GM21619 (cell line): ENCODE results near the gene PNMA3.
"Not testable (repeated sequence)": the region's sequence is repeated elsewhere in the genome, so short reads cannot be mapped to it uniquely, and the experiment has no call there.

ENCODE experiments used
- ATAC-seq: cut with Tn5 transposase; IDR thresholded peaks from one replicate; pipeline ENCODE4 v1.9.1; 2021; ENCODE audit not compliant: unreplicated experiment

Gene PNMA3

GRCh38 chrX:153055871-153056749 lies at the start of gene PNMA3:
Gene PNMA3, plus strand, starts transcription at chrX:153056470. Its CDS starts 586 bp downstream, at chrX:153057056.
- ATAC-seq, result no peak

GRCh38 chrX:153017174-153017573 lies 39.1 kb upstream of the PNMA3 start:
- not testable (repeated sequence) for ATAC-seq

GRCh38 chrX:153019166-153019565 lies 37.1 kb upstream of the PNMA3 start:
- ATAC-seq, result no peak

GRCh38 chrX:153026501-153026900 lies 29.8 kb upstream of the PNMA3 start:
- not testable (repeated sequence) for ATAC-seq

GRCh38 chrX:153028487-153028886 lies 27.8 kb upstream of the PNMA3 start:
- ATAC-seq, result not testable (repeated sequence)

- no peak for ATAC-seq
Measured at GRCh38 chrX:153029162-153029561, 27.1 kb upstream of the PNMA3 start.

GRCh38 chrX:153029875-153030274 lies 26.4 kb upstream of the PNMA3 start:
- ATAC-seq, result no peak

GRCh38 chrX:153030801-153031200 lies 25.5 kb upstream of the PNMA3 start:
- ATAC-seq, result no peak

GRCh38 chrX:153032397-153033118 lies 23.7 kb upstream of the PNMA3 start:
- peak; percentile 85 for ATAC-seq

- no peak for ATAC-seq
Measured at GRCh38 chrX:153049093-153049492, 7.2 kb upstream of the PNMA3 start.

GRCh38 chrX:153052534-153052933 lies 3.7 kb upstream of the PNMA3 start:
- ATAC-seq, result no peak

- no peak for ATAC-seq
Measured at GRCh38 chrX:153057281-153057680, 1.0 kb downstream of the PNMA3 start.

- no peak for ATAC-seq
Measured at GRCh38 chrX:153059191-153060094, 3.2 kb downstream of the PNMA3 start.

GRCh38 chrX:153060095-153060445 lies 3.8 kb downstream of the PNMA3 start:
- ATAC-seq, result no peak

GRCh38 chrX:153061732-153062131 lies 5.5 kb downstream of the PNMA3 start:
- no peak for ATAC-seq

GRCh38 chrX:153063315-153063714 lies 7.0 kb downstream of the PNMA3 start:
- no peak for ATAC-seq

- no peak for ATAC-seq
Measured at GRCh38 chrX:153064061-153064460, 7.8 kb downstream of the PNMA3 start.

GRCh38 chrX:153065389-153065788 lies 9.1 kb downstream of the PNMA3 start:
- ATAC-seq, result no peak

- not testable (repeated sequence) for ATAC-seq
Measured at GRCh38 chrX:153066402-153066801, 10.1 kb downstream of the PNMA3 start.

- ATAC-seq, result not testable (repeated sequence)
Measured at GRCh38 chrX:153071909-153072583, 15.8 kb downstream of the PNMA3 start, which contains the start of gene PNMA6A. Gene PNMA6A, plus strand, starts transcription at chrX:153072454. Its CDS starts 609 bp downstream, at chrX:153073063.
